ENCODE results near the gene ASPG. TPM values are rescaled to one million over a fixed set of nuclear protein-coding genes. Genes with fewer than 3 reads are reported as not detected.

Gene ASPG
- total RNA-seq, 6 donors from 2014 or later: 5.2 to 14.7 (median 12.5) TPM; not detected in 1

GRCh38 chr14:104161602-104162367 is 76.3 kb downstream of the ASPG start:
- WGBS, 2 donors: 86 to 95% methylated on average over 21 to 23 of the region's 23 CpGs
- DNase-seq: no peak
- TF ChIP-seq EP300 (IDR thresholded peaks at IDR 0.05) (no peak), POLR2AphosphoS5 (IDR thresholded peaks at IDR 0.05) (no peak), POLR2A (IDR thresholded peaks at IDR 0.05) (no peak)
- TF ChIP-seq, protein P1, sequence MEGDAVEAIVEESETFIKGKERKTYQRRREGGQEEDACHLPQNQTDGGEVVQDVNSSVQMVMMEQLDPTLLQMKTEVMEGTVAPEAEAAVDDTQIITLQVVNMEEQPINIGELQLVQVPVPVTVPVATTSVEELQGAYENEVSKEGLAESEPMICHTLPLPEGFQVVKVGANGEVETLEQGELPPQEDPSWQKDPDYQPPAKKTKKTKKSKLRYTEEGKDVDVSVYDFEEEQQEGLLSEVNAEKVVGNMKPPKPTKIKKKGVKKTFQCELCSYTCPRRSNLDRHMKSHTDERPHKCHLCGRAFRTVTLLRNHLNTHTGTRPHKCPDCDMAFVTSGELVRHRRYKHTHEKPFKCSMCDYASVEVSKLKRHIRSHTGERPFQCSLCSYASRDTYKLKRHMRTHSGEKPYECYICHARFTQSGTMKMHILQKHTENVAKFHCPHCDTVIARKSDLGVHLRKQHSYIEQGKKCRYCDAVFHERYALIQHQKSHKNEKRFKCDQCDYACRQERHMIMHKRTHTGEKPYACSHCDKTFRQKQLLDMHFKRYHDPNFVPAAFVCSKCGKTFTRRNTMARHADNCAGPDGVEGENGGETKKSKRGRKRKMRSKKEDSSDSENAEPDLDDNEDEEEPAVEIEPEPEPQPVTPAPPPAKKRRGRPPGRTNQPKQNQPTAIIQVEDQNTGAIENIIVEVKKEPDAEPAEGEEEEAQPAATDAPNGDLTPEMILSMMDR (IDR thresholded peaks at IDR 0.05): no peak

DNA sequence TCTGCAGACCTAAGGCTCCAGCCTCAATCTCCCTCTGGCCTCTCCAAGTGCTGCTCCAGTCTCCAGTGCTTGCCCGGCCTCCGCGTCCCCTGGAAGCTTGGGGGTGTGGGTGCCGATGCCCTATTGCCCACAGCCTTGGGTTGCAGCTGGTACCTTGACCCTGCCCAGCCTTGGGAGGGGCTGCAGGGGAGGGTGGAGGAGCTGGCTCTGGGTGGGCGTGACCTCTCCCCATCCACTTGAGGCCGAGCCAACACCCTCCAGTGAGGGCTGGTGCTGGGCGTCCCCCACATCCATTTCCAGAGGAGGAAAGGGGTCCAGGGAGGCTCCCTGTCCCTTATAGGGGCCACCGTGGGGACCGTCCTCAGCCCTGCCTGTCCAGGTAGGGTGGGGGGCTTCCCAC is 77.0 kb downstream of the ASPG start:
- peaks cover 0 to 3% (median 0%) of the 10 kb centered on the region in 4 donors for H3K36me3 ChIP-seq
- 90% methylated on average over 9 of the region's 9 CpGs; no CpG with 5 or more reads in 1 of the 2 donors for WGBS, 2 donors
- H3K4me3 ChIP-seq: no peak overlapping the region
- no peaks in the 10 kb centered on the region for H3K9me3 ChIP-seq
- ATAC-seq (ENCODE audit: low FRiP score in 2 of 2) (no peak), DNase-seq (no peak)
- no peaks in the 10 kb centered on the region for H3K4me1 ChIP-seq
- TF ChIP-seq, protein P1 (IDR thresholded peaks at IDR 0.05): no peak
- TF ChIP-seq POLR2A (IDR thresholded peaks at IDR 0.05): no peak
- TF ChIP-seq EP300 (IDR thresholded peaks at IDR 0.05): no peak
- TF ChIP-seq POLR2AphosphoS5 (IDR thresholded peaks at IDR 0.05): no peak
- H3K27me3 ChIP-seq: no peaks in the 10 kb centered on the region
- H3K27ac ChIP-seq: no peak overlapping the region

More at GRCh38 chr14:104161602-104162367, 76.3 kb downstream of the ASPG start:
- no peak for ATAC-seq (ENCODE audit: low FRiP score in 2 of 2)
- no peaks in the 10 kb centered on the region for H3K4me1 ChIP-seq
- no peak overlapping the region for H3K27ac ChIP-seq
- H3K27me3 ChIP-seq: no peaks in the 10 kb centered on the region
- H3K36me3 ChIP-seq: peaks cover 0 to 3% (median 0%) of the 10 kb centered on the region in 4 donors
- no peak overlapping the region for H3K4me3 ChIP-seq
- H3K9me3 ChIP-seq: no peaks in the 10 kb centered on the region

DNA sequence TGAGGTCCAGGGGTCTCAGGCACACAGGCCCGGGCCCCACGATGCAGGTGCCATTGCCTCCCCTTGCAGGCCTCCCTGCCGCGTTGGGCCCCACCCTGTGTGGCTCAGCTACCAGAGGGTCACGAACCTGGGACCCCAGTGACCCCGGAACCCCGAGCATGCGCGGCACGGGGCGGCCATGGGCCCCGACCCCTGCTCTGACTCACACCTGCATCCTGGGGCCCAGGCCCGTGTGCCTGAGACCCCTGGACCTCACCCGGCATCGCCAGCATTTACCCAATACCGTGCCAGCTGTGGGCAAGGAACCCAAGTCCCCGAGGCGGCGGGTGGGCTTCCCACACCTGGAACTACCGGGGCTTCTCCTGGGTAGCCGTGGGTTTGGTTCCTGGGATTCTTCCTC is 78.0 kb downstream of the ASPG start:
- no peaks in the 10 kb centered on the region for H3K9me3 ChIP-seq
- H3K27ac ChIP-seq: no peak overlapping the region
- DNase-seq (no peak), ATAC-seq (ENCODE audit: low FRiP score in 2 of 2) (no peak)
- WGBS, 2 donors: 85 to 92% methylated on average over 10 to 21 of the region's 21 CpGs
- TF ChIP-seq, protein P1 (IDR thresholded peaks at IDR 0.05): no peak
- TF ChIP-seq EP300 (IDR thresholded peaks at IDR 0.05) (no peak), POLR2AphosphoS5 (IDR thresholded peaks at IDR 0.05) (no peak), POLR2A (IDR thresholded peaks at IDR 0.05) (no peak)
- no peaks in the 10 kb centered on the region for H3K4me1 ChIP-seq
- no peaks in the 10 kb centered on the region for H3K27me3 ChIP-seq
- H3K4me3 ChIP-seq: no peak overlapping the region
- no peaks in the 10 kb centered on the region for H3K36me3 ChIP-seq

DNA sequence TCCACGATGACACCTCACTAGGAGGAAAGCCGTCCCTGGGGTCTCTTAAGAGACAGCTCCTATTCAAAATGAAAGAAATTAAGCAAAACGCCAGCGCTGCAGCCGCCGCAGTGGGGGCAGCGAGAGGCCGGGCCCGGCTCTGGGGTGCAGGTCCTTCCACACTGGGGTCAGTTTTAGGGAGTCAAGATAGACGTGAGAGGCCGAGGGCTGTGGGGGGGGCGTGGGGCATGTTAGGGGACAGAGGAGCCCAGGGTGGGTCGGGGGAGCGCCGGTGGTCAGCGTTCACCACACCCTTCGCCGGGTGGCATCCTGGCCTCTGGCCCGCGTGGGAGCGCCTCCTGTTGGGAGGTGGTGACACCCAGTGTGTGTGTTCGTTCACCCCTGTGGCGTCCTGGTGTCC is 78.5 kb downstream of the ASPG start:
- no peak for TF ChIP-seq EP300 (IDR thresholded peaks at IDR 0.05)
- TF ChIP-seq POLR2AphosphoS5 (IDR thresholded peaks at IDR 0.05): no peak
- DNase-seq (no peak), ATAC-seq (ENCODE audit: low FRiP score in 2 of 2) (no peak)
- Histone ChIP-seq H3K36me3 (no peaks in the 10 kb centered on the region), H3K4me3 (no peak overlapping the region), H3K4me1 (no peaks in the 10 kb centered on the region), H3K27me3 (no peaks in the 10 kb centered on the region), H3K27ac (no peak overlapping the region), H3K9me3 (no peaks in the 10 kb centered on the region)
- 82 to 83% methylated on average over 22 to 23 of the region's 23 CpGs for WGBS, 2 donors

GRCh38 chr14:104164512-104164911 is 79.0 kb downstream of the ASPG start:
- no peaks in the 10 kb centered on the region for H3K9me3 ChIP-seq
- no peaks in the 10 kb centered on the region for H3K27me3 ChIP-seq
- H3K36me3 ChIP-seq: no peaks in the 10 kb centered on the region
- no peak overlapping the region for H3K4me3 ChIP-seq
- no peaks in the 10 kb centered on the region for H3K4me1 ChIP-seq
- DNase-seq (no peak), ATAC-seq (ENCODE audit: low FRiP score in 2 of 2) (no peak)
- TF ChIP-seq POLR2AphosphoS5 (IDR thresholded peaks at IDR 0.05) (no peak), EP300 (IDR thresholded peaks at IDR 0.05) (no peak), POLR2A (IDR thresholded peaks at IDR 0.05) (no peak)
- TF ChIP-seq, protein P1 (IDR thresholded peaks at IDR 0.05): no peak
- 75 to 86% methylated on average over 4 to 9 of the region's 9 CpGs for WGBS, 2 donors
- H3K27ac ChIP-seq: no peak overlapping the region

Small RNA genes lying within 50 kb of the gene (small RNA-seq; reads per million reads assigned to genes)
- gene MIR203A: 176 to 326 (median 200) reads per million in 4 donors

Other genes with a start within 250 kb of the ASPG start
- gene PPP1R13B, start 238.1 kb upstream of the ASPG start, total RNA-seq: 100 to 1,000 TPM in 1 of 6 donors, 10 to 100 TPM in 5; 37.0 to 117 (median 71.1) TPM
- 1 to 10 TPM; 3.1 to 7.9 (median 5.1) TPM for gene TDRD9, start 157.2 kb upstream of the ASPG start, total RNA-seq
- not detected for gene RD3L, start 143.2 kb upstream of the ASPG start, total RNA-seq
- 1 to 10 TPM; 1.8 to 7.3 (median 3.5) TPM for gene KIF26A, start 52.9 kb downstream of the ASPG start, total RNA-seq

Data from upper lobe of left lung (tissue), 6 donors.